SK-N-SH treated with all-trans-retinoic acid at 6 μM for 48 hours (cell line): ENCODE measurements around the gene LAMA2.

ENCODE experiments used
- ATAC-seq: fragments of 200-7000 bp; cut with Tn5 transposase; 3 replicates; pipeline ENCODE4 v1.9.1; 2020; ENCODE audit warnings: mild to moderate bottlenecking, moderate library complexity
- ARNTL ChIP-seq: fragments of 450-650 bp; formaldehyde crosslinking; IDR thresholded peaks from 2 replicates; pipeline ENCODE4 v1.5.0; 2020; ENCODE audit warnings: low read depth, mild to moderate bottlenecking, moderate library complexity, borderline replicate concordance
- BACH2 ChIP-seq: fragments of 250-450 bp; sonication (Bioruptor Pico); IDR thresholded peaks from 2 replicates; pipeline ENCODE4 v1.9.0; 2021; ENCODE audit warnings: mild to moderate bottlenecking, borderline replicate concordance
- CREB5 ChIP-seq: fragments of 250-450 bp; sonication (Bioruptor Pico); IDR thresholded peaks from 2 replicates; pipeline ENCODE4 v1.5.1; 2020; ENCODE audit warnings: low read depth, mild to moderate bottlenecking, moderate library complexity
- CSDC2 ChIP-seq: fragments of 250-450 bp; sonication (Bioruptor Pico); IDR thresholded peaks from 2 replicates; pipeline ENCODE4 v1.5.0; 2020; ENCODE audit warnings: mild to moderate bottlenecking, moderate library complexity
- CSRNP3 ChIP-seq: fragments of 250-450 bp; sonication (Bioruptor Pico); IDR thresholded peaks from 2 replicates; pipeline ENCODE4 v1.5.1; 2021; ENCODE audit warnings: mild to moderate bottlenecking, moderate library complexity
- ESRRG ChIP-seq: fragments of 250-450 bp; sonication (Bioruptor Pico); IDR thresholded peaks from 2 replicates; pipeline ENCODE4 v1.6.1; 2021; ENCODE audit warnings: mild to moderate bottlenecking
- GLIS3 ChIP-seq: fragments of 250-450 bp; sonication (Bioruptor Pico); IDR thresholded peaks from 2 replicates; pipeline ENCODE4 v1.5.0; 2020; ENCODE audit warnings: mild to moderate bottlenecking, moderate library complexity
- ISL1 ChIP-seq: fragments of 250-450 bp; sonication (Bioruptor Pico); IDR thresholded peaks from 2 replicates; pipeline ENCODE4 v2.1.2; 2022; ENCODE audit warnings: mild to moderate bottlenecking, moderate library complexity
- OSR1 ChIP-seq: fragments of 250-450 bp; sonication (Bioruptor Pico); IDR thresholded peaks from 2 replicates; pipeline ENCODE4 v1.8.0; 2022; ENCODE audit warnings: moderate library complexity, mild to moderate bottlenecking, inconsistent platforms
- PATZ1 ChIP-seq: fragments of 250-450 bp; sonication (Bioruptor Pico); IDR thresholded peaks from 2 replicates; pipeline ENCODE4 v1.8.0; 2020; ENCODE audit warnings: mild to moderate bottlenecking, moderate library complexity, borderline replicate concordance
- POU6F1 ChIP-seq: fragments of 250-450 bp; sonication (Bioruptor Pico); IDR thresholded peaks from 2 replicates; pipeline ENCODE4 v1.8.0; 2021; ENCODE audit warnings: low read depth, mild to moderate bottlenecking, moderate library complexity, borderline replicate concordance
- PPARA ChIP-seq: fragments of 250-450 bp; sonication (Bioruptor Pico); IDR thresholded peaks from 2 replicates; pipeline ENCODE4 v1.5.0; 2020; ENCODE audit warnings: mild to moderate bottlenecking, borderline replicate concordance
- RARB ChIP-seq: fragments of 250-450 bp; sonication (Bioruptor Pico); IDR thresholded peaks from 2 replicates; pipeline ENCODE4 v1.8.0; 2021; ENCODE audit warnings: mild to moderate bottlenecking, moderate library complexity
- SNAI2 ChIP-seq: fragments of 250-450 bp; sonication (Bioruptor Pico); IDR thresholded peaks from 2 replicates; pipeline ENCODE4 v1.5.0; 2020; ENCODE audit warnings: mild to moderate bottlenecking, moderate library complexity
- TCF4 ChIP-seq: fragments of 250-450 bp; sonication (Bioruptor Pico); IDR thresholded peaks from 2 replicates; pipeline ENCODE4 v1.8.0; 2021; ENCODE audit warnings: mild to moderate bottlenecking, moderate library complexity, borderline replicate concordance
- TSHZ2 ChIP-seq: fragments of 250-450 bp; sonication (Bioruptor Pico); IDR thresholded peaks from 2 replicates; pipeline ENCODE4 v1.5.0; 2020; ENCODE audit warnings: mild to moderate bottlenecking, moderate library complexity
- ZFP3 ChIP-seq: fragments of 250-450 bp; sonication (Bioruptor Pico); IDR thresholded peaks from 2 replicates; pipeline ENCODE4 v1.5.0; 2020; ENCODE audit warnings: mild to moderate bottlenecking, moderate library complexity
- ZNF565 ChIP-seq: fragments of 450-650 bp; formaldehyde crosslinking; conservative IDR thresholded peaks from 2 replicates; pipeline ENCODE4 v1.5.0; 2020; ENCODE audit warnings: low read depth, mild to moderate bottlenecking, moderate library complexity
- ZNF70 ChIP-seq: fragments of 450-650 bp; formaldehyde crosslinking; IDR thresholded peaks from 2 replicates; pipeline ENCODE4 v1.5.0; 2020; ENCODE audit warnings: mild to moderate bottlenecking, moderate library complexity
- ZNF8 ChIP-seq: fragments of 450-650 bp; formaldehyde crosslinking; IDR thresholded peaks from 2 replicates; pipeline ENCODE4 v1.5.0; 2020; ENCODE audit warnings: mild to moderate bottlenecking, moderate library complexity

The LAMA2 gene

GRCh38 chr6:129446272-129447197 lies 563.6 kb downstream of the LAMA2 start:
- ATAC-seq: no peak; the same call in 2 of the 3 replicates
- TF ChIP-seq SNAI2 (no peak), PPARA (CRISPR knock-in tag) (no peak), ZNF70 (CRISPR knock-in tag) (no peak), ISL1 (CRISPR knock-in tag) (no peak), ZNF565 (CRISPR knock-in tag) (no peak), CSRNP3 (CRISPR knock-in tag) (no peak), OSR1 (CRISPR knock-in tag) (no peak)

GRCh38 chr6:129447198-129447565 lies 564.2 kb downstream of the LAMA2 start:
- no peak for TF ChIP-seq ESRRG
- TF ChIP-seq ISL1 (CRISPR knock-in tag): no peak
- TF ChIP-seq OSR1 (CRISPR knock-in tag): no peak
- TF ChIP-seq POU6F1 (CRISPR knock-in tag): no peak
- no peak for TF ChIP-seq BACH2 (CRISPR knock-in tag)
- TF ChIP-seq GLIS3: no peak
- TF ChIP-seq TCF4 (CRISPR knock-in tag): no peak
- TF ChIP-seq PATZ1 (CRISPR knock-in tag): no peak
- no peak for TF ChIP-seq CSRNP3 (CRISPR knock-in tag)
- TF ChIP-seq CREB5 (CRISPR knock-in tag): no peak
- TF ChIP-seq TSHZ2 (CRISPR knock-in tag): no peak
- TF ChIP-seq ZFP3 (CRISPR knock-in tag): no peak
- TF ChIP-seq RARB: no peak
- no peak for TF ChIP-seq SNAI2
- no peak for TF ChIP-seq PPARA (CRISPR knock-in tag)
- TF ChIP-seq ARNTL (CRISPR knock-in tag): no peak
- no peak for TF ChIP-seq ZNF8
- TF ChIP-seq CSDC2 (CRISPR knock-in tag): no peak
- ATAC-seq: no peak
